WTC11 (cell line): Measurements from ENCODE around the gene CAD. TPM values are rescaled to one million over a fixed set of nuclear protein-coding genes. Genes with fewer than 3 reads are reported as not detected.

Experiments
- ATAC-seq: fragments of 200-7000 bp; cut with Tn5 transposase; 2 replicates; pipeline ENCODE4 v1.10.0; 2021; ENCODE audit warnings: mild to moderate bottlenecking, moderate library complexity
- CTCF ChIA-PET: fragments of 300-600 bp; sonication (Branson Sonifier 250); formaldehyde crosslinking; loops from one replicate; lab custom pipeline; 2021; ENCODE audit warnings: antibody characterized with exemption; lab: Charles Lee
- POLR2A ChIA-PET: fragments of 350-600 bp; sonication (Branson Sonifier 250); formaldehyde crosslinking; loops from one replicate; lab custom pipeline; 2021; ENCODE audit warnings: antibody characterized with exemption; lab: Charles Lee
- DNase-seq: peaks from one replicate; pipeline ENCODE4 v3.0.0; 2021; ENCODE audit warnings: low spot score
- H3K27ac Mint-ChIP-seq: 2 replicates; pipeline ENCODE4 v1.8.0; 2021; ENCODE audit warnings: mixed read lengths
- H3K27me3 Mint-ChIP-seq: 2 replicates; pipeline ENCODE4 v1.8.0; 2021; ENCODE audit warnings: low read depth, mild to moderate bottlenecking, moderate library complexity, mixed read lengths
- H3K36me3 Mint-ChIP-seq: 2 replicates; pipeline ENCODE4 v1.8.0; 2021; ENCODE audit warnings: mixed read lengths
- H3K4me1 Mint-ChIP-seq: 2 replicates; pipeline ENCODE4 v1.8.0; 2022; ENCODE audit warnings: mixed read lengths
- H3K4me3 Mint-ChIP-seq: 2 replicates; pipeline ENCODE4 v1.8.0; 2021; ENCODE audit warnings: mild to moderate bottlenecking, moderate library complexity, mixed read lengths
- H3K9me3 Mint-ChIP-seq: 2 replicates; pipeline ENCODE4 v1.8.0; 2021; ENCODE audit warnings: mixed read lengths
- CREB1 ChIP-seq: sonication (generic); formaldehyde crosslinking; IDR thresholded peaks from 2 replicates; pipeline ENCODE4 v1.8.0; 2023; ENCODE audit warnings: mild to moderate bottlenecking, missing genetic modification reagents
- ESRRA ChIP-seq: sonication (generic); formaldehyde crosslinking; IDR thresholded peaks from 2 replicates; pipeline ENCODE4 v1.8.1; 2022; ENCODE audit warnings: mild to moderate bottlenecking, missing genetic modification reagents, borderline replicate concordance
- FOXK1 ChIP-seq: sonication (generic); formaldehyde crosslinking; IDR thresholded peaks from 2 replicates; pipeline ENCODE4 v1.8.0; 2022; ENCODE audit warnings: mild to moderate bottlenecking, moderate library complexity, missing genetic modification reagents
- GABPB1 ChIP-seq: sonication (generic); formaldehyde crosslinking; IDR thresholded peaks from 2 replicates; pipeline ENCODE4 v1.8.1; 2023; ENCODE audit warnings: mild to moderate bottlenecking, missing genetic modification reagents
- MXD4 ChIP-seq: fragments of 250-450 bp; sonication (Bioruptor Pico); IDR thresholded peaks from 2 replicates; pipeline ENCODE4 v1.8.0; 2021; ENCODE audit warnings: mild to moderate bottlenecking, moderate library complexity, borderline replicate concordance
- RELA ChIP-seq: sonication (generic); formaldehyde crosslinking; IDR thresholded peaks from 2 replicates; pipeline ENCODE4 v1.8.1; 2022; ENCODE audit warnings: missing genetic modification reagents, mild to moderate bottlenecking, borderline replicate concordance
- TCF7 ChIP-seq: sonication (generic); formaldehyde crosslinking; IDR thresholded peaks from 2 replicates; pipeline ENCODE4 v1.8.0; 2022; ENCODE audit warnings: mild to moderate bottlenecking, low read depth, missing genetic modification reagents, moderate library complexity
- ZNF219 ChIP-seq: sonication (generic); formaldehyde crosslinking; IDR thresholded peaks from 2 replicates; pipeline ENCODE4 v1.8.0; 2023; ENCODE audit warnings: missing genetic modification reagents, mild to moderate bottlenecking, borderline replicate concordance
- ZNF317 ChIP-seq: sonication (generic); formaldehyde crosslinking; IDR thresholded peaks from 2 replicates; pipeline ENCODE4 v1.8.1; 2023; ENCODE audit warnings: low read depth, mild to moderate bottlenecking, moderate library complexity, missing genetic modification reagents, borderline replicate concordance
- ZNF396 ChIP-seq: fragments of 250-450 bp; sonication (Bioruptor Pico); IDR thresholded peaks from 2 replicates; pipeline ENCODE4 v1.8.0; 2021; ENCODE audit warnings: mild to moderate bottlenecking, moderate library complexity, borderline replicate concordance
- total RNA-seq: library from RNA; stranded (reverse); gene quantifications from 3 replicates; pipeline ENCODE4 v1.2.3, GENCODE V29; 2021
- TF ChIP-seq, protein P1 (sequence below): sonication (generic); formaldehyde crosslinking; IDR thresholded peaks from 2 replicates; pipeline ENCODE4 v1.8.0; 2022; ENCODE audit warnings: missing genetic modification reagents
- TF ChIP-seq, protein P2 (sequence below): sonication (generic); formaldehyde crosslinking; IDR thresholded peaks from 2 replicates; pipeline ENCODE4 v1.8.1; 2023; ENCODE audit warnings: mild to moderate bottlenecking, missing genetic modification reagents
- TF ChIP-seq, protein P3 (sequence below): fragments of 250-450 bp; sonication (Bioruptor Pico); IDR thresholded peaks from 2 replicates; pipeline ENCODE4 v1.9.0; 2021; ENCODE audit warnings: mild to moderate bottlenecking, borderline replicate concordance
- TF ChIP-seq, protein P4 (sequence below): sonication (generic); formaldehyde crosslinking; IDR thresholded peaks from 2 replicates; pipeline ENCODE4 v1.8.0; 2022; ENCODE audit warnings: mild to moderate bottlenecking, missing genetic modification reagents

Gene CAD
- total RNA-seq, 1 experiment from 2014 or later = 178 TPM

DNA sequence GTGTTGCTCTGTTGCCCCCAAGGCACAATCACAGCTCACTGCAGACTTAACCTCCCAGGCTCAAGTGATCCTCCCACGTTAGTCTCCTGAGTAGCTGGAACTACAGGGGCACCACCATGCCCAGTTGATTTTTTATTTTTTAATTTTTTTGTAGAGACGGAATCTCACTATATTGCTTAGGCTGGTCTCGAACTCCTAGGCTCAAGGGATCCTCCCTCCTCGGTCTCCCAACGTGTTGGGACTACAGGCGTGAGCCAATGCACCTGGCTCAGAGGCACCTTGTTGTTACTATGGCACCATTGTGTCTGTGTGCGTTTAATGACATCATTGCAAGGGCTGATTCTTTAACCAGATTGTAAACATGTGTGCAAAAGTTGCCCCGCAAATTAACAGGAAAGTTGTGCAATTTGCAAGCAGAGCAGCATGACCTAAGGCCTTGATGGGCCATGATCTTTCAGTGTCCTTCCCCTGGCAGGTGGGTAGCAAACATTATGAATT is 45.8 kb upstream of the CAD start:
- no peak for DNase-seq
- Mint-ChIP-seq H3K27ac (no peak overlapping the region), H3K36me3 (no peaks in the 10 kb centered on the region), H3K4me1 (peaks cover 11% of the 10 kb centered on the region)
- POLR2A ChIA-PET = no interaction called here
- TF ChIP-seq CREB1 (no peak), GABPB1 (peak; percentile 97), FOXK1 (CRISPR knock-in tag) (no peak), ZNF219 (no peak)
- TF ChIP-seq, protein P1, sequence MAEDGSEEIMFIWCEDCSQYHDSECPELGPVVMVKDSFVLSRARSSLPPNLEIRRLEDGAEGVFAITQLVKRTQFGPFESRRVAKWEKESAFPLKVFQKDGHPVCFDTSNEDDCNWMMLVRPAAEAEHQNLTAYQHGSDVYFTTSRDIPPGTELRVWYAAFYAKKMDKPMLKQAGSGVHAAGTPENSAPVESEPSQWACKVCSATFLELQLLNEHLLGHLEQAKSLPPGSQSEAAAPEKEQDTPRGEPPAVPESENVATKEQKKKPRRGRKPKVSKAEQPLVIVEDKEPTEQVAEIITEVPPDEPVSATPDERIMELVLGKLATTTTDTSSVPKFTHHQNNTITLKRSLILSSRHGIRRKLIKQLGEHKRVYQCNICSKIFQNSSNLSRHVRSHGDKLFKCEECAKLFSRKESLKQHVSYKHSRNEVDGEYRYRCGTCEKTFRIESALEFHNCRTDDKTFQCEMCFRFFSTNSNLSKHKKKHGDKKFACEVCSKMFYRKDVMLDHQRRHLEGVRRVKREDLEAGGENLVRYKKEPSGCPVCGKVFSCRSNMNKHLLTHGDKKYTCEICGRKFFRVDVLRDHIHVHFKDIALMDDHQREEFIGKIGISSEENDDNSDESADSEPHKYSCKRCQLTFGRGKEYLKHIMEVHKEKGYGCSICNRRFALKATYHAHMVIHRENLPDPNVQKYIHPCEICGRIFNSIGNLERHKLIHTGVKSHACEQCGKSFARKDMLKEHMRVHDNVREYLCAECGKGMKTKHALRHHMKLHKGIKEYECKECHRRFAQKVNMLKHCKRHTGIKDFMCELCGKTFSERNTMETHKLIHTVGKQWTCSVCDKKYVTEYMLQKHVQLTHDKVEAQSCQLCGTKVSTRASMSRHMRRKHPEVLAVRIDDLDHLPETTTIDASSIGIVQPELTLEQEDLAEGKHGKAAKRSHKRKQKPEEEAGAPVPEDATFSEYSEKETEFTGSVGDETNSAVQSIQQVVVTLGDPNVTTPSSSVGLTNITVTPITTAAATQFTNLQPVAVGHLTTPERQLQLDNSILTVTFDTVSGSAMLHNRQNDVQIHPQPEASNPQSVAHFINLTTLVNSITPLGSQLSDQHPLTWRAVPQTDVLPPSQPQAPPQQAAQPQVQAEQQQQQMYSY (CRISPR knock-in tag) = no peak
- TF ChIP-seq, protein P2, sequence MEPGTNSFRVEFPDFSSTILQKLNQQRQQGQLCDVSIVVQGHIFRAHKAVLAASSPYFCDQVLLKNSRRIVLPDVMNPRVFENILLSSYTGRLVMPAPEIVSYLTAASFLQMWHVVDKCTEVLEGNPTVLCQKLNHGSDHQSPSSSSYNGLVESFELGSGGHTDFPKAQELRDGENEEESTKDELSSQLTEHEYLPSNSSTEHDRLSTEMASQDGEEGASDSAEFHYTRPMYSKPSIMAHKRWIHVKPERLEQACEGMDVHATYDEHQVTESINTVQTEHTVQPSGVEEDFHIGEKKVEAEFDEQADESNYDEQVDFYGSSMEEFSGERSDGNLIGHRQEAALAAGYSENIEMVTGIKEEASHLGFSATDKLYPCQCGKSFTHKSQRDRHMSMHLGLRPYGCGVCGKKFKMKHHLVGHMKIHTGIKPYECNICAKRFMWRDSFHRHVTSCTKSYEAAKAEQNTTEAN (CRISPR knock-in tag) = no peak
- TF ChIP-seq, all 79 proteins: peak for 1
- no peak overlapping the region for H3K4me3 Mint-ChIP-seq
- CTCF ChIA-PET = interaction anchor here (1.9 to 2.6 kb wide), 6 partner anchors 19 to 131 kb away, joined by 9 to 50 read pairs (median 18); partner anchors contain the start of gene PREB
- H3K9me3 Mint-ChIP-seq = no peaks in the 10 kb centered on the region
- no peak for ATAC-seq
- peaks cover 9% of the 10 kb centered on the region for H3K27me3 Mint-ChIP-seq

DNA sequence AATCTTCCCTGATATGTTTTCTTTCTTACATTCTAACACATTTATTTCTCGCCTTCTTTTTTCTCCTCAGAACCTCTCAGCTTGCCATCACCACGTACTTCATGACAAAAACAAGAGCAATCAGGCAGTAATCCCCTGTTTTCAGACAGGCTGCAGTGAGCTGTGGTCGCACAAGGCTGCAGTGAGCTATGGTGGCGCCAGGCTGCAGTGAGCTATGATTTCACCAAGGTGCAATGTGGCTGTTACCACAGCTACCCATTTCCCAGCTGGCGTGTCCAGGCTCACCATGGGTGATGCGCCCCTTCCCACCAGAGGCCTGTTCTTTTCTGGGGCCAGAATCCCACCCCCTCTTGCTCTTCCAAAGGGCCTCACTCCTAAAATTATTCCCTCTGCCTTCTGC is 42.5 kb upstream of the CAD start:
- Mint-ChIP-seq H3K9me3 (no peaks in the 10 kb centered on the region), H3K27me3 (peaks cover 9% of the 10 kb centered on the region), H3K4me3 (no peak overlapping the region), H3K4me1 (no peaks in the 10 kb centered on the region), H3K27ac (no peak overlapping the region), H3K36me3 (no peaks in the 10 kb centered on the region)
- DNase-seq = no peak
- TF ChIP-seq MXD4 (no peak), RELA (CRISPR knock-in tag) (no peak), ESRRA (CRISPR knock-in tag) (no peak), ZNF396 (CRISPR knock-in tag) (no peak), TCF7 (CRISPR knock-in tag) (no peak)
- TF ChIP-seq, protein P3, sequence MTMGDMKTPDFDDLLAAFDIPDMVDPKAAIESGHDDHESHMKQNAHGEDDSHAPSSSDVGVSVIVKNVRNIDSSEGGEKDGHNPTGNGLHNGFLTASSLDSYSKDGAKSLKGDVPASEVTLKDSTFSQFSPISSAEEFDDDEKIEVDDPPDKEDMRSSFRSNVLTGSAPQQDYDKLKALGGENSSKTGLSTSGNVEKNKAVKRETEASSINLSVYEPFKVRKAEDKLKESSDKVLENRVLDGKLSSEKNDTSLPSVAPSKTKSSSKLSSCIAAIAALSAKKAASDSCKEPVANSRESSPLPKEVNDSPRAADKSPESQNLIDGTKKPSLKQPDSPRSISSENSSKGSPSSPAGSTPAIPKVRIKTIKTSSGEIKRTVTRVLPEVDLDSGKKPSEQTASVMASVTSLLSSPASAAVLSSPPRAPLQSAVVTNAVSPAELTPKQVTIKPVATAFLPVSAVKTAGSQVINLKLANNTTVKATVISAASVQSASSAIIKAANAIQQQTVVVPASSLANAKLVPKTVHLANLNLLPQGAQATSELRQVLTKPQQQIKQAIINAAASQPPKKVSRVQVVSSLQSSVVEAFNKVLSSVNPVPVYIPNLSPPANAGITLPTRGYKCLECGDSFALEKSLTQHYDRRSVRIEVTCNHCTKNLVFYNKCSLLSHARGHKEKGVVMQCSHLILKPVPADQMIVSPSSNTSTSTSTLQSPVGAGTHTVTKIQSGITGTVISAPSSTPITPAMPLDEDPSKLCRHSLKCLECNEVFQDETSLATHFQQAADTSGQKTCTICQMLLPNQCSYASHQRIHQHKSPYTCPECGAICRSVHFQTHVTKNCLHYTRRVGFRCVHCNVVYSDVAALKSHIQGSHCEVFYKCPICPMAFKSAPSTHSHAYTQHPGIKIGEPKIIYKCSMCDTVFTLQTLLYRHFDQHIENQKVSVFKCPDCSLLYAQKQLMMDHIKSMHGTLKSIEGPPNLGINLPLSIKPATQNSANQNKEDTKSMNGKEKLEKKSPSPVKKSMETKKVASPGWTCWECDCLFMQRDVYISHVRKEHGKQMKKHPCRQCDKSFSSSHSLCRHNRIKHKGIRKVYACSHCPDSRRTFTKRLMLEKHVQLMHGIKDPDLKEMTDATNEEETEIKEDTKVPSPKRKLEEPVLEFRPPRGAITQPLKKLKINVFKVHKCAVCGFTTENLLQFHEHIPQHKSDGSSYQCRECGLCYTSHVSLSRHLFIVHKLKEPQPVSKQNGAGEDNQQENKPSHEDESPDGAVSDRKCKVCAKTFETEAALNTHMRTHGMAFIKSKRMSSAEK (CRISPR knock-in tag) = no peak
- CTCF ChIA-PET = interaction anchor here (0.6 to 2.4 kb wide), 8 partner anchors 11 to 127 kb away, joined by 3 to 18 read pairs (median 3); partner anchors contain the start of genes KHK and TRIM54
- POLR2A ChIA-PET = interaction anchor here (0.5 to 1.1 kb wide), 3 partner anchors 20 to 918 kb away, joined by 3 read pairs; no protein-coding TSS in a partner anchor
- 0 out of 2 replicates have a peak, but pooled peaks have one; percentile 19 for ATAC-seq

DNA sequence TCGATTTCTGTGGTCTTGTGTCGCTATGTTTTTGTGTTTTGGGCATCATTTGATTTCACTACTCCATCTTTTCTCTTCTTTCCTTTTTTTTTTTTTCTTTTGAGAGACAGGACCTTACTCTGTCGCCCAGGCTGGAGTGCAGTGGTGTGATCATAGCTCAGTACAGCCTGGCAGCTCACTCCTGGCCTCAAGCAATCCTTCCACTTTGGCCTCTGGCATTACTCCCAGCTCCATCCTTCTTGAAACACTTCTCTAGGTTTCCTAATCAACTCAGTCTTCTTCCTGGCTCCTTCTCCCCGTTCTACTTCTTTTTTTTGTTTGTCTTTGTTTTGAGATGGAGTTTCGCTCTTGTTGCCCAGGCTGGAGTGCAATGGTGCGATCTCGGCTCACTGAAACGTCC is 41.8 kb upstream of the CAD start:
- no peak for ATAC-seq
- no peak overlapping the region for H3K27ac Mint-ChIP-seq
- TF ChIP-seq, protein P3 (CRISPR knock-in tag) = no peak
- no peak for TF ChIP-seq ZNF317
- TF ChIP-seq, protein P4, sequence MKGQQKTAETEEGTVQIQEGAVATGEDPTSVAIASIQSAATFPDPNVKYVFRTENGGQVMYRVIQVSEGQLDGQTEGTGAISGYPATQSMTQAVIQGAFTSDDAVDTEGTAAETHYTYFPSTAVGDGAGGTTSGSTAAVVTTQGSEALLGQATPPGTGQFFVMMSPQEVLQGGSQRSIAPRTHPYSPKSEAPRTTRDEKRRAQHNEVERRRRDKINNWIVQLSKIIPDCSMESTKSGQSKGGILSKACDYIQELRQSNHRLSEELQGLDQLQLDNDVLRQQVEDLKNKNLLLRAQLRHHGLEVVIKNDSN (CRISPR knock-in tag) = no peak
- no peak overlapping the region for H3K4me3 Mint-ChIP-seq
- H3K27me3 Mint-ChIP-seq = peaks cover 9% of the 10 kb centered on the region
- CTCF ChIA-PET = interaction anchor here (1.2 to 2.4 kb wide), 4 partner anchors 12 to 58 kb away, joined by 3 to 18 read pairs (median 8); partner anchors contain the start of gene PREB
- DNase-seq = no peak
- POLR2A ChIA-PET = interaction anchor here (0.5 to 1.1 kb wide), 3 partner anchors 21 to 918 kb away, joined by 3 read pairs; no protein-coding TSS in a partner anchor
- H3K4me1 Mint-ChIP-seq = no peaks in the 10 kb centered on the region
- no peaks in the 10 kb centered on the region for H3K9me3 Mint-ChIP-seq
- H3K36me3 Mint-ChIP-seq = no peaks in the 10 kb centered on the region
